ENCODE data around the gene PLXNA4.

The PLXNA4 gene

DNA sequence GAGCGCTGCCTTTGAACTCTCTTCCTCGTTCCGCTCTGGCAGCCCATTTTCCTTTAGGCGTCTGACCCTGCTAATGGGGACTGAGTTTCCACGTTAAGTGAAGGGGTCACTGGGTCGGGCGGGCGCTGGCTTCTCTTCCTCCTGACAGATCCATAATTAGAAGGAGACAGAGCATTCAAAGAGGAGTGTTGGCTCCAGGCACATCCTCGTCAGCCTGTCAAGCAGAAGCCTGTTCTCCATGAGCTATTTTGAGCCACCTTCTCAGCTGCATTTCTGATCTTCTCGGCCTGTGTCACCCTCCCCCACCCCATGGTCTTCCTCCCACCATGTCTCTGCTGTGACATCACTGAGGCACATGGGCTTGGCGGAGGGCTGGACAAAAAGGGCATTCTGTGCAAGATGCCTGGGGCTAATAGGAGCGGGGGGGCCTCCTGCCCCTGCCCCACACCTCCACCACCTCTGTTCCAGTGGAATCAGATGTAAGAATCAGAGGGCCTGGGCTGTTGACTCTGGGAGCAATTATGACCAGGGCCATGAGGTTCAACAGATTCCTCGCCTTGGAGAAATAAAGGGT, 248.1 kb downstream of the PLXNA4 start:
- no peak for DNase-seq (ENCODE audit: low read depth in 1 of 2, low spot score in 1 of 2)

DNA sequence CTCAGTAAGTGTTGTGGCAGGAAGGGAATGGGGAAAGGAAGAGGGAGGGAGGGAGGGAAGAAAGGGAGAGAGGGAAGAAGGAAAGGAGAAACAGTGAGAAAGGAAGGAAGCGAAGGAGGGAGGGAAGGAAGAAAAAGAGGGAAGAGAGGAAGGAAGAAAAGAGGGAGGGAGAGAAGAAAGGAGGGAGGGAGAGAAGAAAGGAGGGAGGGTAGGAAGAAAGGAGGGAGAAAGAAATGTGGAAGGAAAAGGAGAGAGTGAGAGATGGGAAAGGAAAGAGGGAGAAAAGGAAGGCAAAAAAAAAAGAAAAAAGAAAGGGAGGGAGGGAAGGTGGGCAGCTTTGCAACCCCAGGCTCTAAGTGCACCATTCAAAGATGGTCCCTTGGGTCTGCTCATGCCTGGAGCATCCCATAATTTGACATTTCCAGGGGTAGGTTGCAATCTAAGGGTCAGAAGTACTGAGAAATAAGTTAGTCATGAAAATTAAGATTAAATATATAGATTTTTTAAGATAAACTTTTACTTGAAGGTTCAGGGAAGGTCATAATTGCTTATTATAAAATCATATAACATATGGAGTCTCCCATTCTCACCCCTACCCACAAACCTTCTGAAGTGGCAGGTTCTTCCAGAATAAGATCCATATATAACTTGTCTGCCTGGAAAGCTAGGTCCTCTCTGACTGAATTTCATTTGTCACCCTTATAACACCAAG, 249.2 kb downstream of the PLXNA4 start:
- DNase-seq (ENCODE audit: low read depth in 1 of 2, low spot score in 1 of 2) = no peak

DNA sequence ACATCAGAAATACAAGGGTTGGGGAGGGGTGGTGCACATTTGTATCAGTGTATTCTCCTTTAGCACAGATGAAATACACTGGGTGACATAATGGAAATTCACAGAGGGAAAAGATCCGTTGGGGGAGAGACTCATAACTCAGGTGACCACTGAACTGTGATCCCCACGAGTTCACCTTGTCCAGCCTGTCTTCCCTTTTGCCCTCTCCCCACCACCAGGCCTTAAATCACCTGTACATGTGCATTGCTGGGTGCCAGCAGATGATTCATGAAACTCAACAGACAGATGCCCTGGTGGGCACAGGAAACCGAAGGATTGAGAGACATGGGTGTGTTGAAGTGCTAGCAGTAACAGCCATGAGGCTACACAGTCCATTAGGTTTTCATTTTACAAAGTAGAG, 253.3 kb downstream of the PLXNA4 start:
- DNase-seq (ENCODE audit: low read depth in 1 of 2, low spot score in 1 of 2) = no peak

DNA sequence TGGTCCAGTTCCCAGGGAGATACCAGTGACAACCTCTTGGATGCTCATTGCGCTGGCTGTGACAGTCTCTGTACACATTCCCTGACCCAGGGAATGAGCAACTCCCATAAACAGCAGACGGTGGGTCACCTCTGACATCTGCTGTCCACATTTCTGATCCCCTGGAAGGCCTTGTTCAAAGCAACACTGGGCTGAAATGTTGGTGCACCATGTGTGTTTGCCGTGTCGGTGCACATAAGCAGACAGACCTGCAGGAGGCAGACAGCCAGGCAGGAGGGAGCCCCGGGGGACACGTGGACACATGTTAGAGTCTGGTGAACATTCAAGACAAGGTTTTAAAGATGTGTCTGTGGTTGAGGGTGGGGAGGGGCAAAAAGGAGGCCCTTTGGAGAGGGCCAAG, 254.9 kb downstream of the PLXNA4 start:
- DNase-seq (ENCODE audit: low read depth in 1 of 2, low spot score in 1 of 2) = no peak

DNA sequence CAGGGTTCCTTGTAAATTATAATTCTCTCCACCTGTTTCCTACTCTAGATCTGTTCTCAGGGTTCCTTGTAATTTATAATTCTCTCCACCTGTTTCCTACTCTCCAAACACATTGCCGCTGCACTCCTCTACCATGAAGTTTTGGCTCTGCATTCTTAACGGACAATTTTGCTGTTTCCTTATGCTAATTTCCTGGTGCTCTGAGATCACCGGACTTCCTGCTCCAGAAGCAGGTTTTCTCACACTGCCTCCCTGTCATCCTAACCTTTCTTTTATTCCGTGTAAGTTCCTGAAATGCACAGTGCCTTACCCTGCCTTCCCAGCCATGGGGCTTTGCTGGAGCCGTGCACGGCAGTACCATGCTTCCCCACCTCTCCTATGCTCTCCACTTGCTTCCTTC, 256.8 kb downstream of the PLXNA4 start:
- DNase-seq (ENCODE audit: low read depth in 1 of 2, low spot score in 1 of 2) = no peak

DNA sequence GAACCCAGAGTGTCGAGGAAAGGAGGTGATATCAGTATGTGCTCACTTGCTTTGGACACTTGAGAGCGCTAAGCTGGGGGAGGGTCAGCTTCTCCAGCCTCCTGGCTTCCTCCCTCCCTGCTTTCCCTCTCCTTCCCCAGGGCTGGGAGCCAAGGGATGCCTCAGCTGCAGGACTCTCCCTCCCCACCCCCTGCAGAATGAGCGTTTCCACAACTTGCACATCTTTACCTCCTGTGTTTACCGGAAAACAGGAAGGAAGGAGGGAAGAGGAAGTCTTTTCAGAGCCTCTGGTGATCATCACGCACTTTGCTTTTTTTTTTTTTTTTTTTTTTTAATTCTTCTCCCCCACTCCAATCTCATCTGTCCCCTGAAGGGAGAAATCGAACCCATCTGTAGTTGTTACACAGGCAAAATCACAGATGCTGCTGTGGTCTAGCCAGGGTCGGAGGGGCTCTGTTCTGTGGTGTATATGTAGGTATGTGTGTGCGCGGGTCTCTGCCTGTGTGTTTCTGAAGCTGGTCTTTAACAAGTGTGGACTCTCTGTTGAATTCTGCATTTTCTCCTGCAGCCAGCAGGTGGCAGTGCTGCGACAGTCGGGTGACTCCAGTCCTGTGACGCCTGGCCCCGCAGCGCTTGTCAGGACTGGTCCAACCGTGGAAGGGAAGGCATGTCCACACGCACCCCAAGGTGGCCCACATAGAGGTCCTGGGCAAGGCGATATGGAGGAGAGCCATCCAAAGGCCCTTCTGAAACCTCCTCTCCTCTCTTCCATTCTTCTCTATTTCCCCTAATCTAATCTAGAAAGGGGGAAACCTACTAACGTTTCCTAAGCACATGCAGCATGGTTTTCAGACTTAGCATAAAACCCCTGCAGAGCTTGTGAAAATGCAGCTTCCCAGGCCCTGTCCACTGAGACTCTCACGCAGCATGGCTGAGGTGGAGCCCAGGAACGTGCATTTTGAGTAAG, 257.6 kb downstream of the PLXNA4 start:
- DNase-seq (ENCODE audit: low read depth in 1 of 2, low spot score in 1 of 2) = peak; percentile 58 to 64

DNA sequence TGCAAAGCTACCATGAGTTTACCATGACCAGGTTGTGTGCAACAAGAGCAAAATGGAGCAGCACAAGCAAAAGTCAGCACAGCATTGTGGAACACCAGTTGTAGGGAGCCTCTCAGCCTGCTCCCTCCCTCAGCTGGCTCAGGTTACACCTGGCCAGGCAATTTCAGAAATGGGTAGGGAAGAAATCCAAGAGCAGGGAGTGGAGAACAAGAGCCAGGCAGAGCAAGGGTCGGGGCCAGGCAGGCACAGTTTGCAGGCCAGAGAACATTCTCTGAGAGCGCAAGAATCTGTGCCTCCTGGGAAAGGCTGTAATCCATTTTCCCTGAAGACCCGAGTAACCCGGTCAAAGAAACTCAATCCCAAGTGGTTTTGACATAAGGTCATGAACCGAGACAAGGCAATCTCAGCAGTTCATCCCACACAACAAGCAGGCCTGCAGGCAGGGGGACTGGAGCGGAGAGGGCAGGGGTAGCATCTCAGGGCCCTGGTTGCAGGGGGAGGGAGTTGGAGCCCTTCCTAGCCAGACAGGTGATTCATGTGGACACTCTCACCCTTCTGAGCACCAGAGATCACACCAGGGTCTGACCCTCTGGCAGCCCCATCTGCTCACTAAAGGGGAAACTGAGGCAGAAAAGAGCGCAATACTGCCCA, 258.4 kb downstream of the PLXNA4 start:
- no peak for DNase-seq (ENCODE audit: low read depth in 1 of 2, low spot score in 1 of 2)

DNA sequence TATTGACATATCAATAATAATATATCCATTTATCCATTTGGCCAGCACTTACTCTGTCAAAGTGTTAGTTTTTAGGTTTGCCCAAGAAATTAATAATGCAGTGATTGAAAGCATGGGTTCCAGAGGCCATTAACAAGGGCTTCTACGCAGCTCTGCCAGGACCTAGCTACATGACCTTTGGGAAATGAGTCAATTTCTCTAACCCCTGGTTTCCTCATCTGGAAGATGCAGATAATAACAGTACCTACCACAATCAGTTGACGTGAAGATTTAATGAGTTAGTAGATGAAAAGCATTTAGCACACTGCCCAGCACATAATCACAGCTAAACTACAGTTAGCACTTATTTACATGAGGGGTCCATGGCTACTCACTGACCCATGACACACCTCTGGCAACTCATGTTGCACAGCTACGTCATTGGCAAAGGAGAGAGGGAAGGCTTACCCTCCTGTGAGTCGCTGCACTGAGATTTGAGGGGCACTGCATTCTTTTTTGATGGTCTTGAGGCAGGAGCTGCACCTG, 263.7 kb downstream of the PLXNA4 start:
- DNase-seq (ENCODE audit: low read depth in 1 of 2, low spot score in 1 of 2) = no peak

DNA sequence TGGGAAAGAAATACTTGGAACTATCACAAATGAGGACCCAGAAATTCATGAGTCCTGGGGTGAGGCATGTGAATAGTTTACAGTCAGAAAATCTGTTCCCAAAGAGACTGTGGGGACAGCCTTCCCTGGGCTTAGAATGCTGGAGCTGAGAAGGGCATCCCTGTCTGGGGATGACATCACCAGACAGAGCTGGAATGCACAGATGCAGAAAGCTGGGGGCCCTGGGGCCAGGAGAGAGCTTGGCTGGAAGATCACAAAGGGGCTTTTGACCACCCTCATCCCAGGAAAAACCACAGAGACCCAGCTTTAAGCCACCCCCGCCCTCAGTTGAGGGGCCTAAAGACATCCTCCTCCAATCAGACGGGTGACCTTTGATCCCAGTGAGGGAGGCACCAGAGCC, 264.5 kb downstream of the PLXNA4 start:
- DNase-seq (ENCODE audit: low read depth in 1 of 2, low spot score in 1 of 2) = no peak

DNA sequence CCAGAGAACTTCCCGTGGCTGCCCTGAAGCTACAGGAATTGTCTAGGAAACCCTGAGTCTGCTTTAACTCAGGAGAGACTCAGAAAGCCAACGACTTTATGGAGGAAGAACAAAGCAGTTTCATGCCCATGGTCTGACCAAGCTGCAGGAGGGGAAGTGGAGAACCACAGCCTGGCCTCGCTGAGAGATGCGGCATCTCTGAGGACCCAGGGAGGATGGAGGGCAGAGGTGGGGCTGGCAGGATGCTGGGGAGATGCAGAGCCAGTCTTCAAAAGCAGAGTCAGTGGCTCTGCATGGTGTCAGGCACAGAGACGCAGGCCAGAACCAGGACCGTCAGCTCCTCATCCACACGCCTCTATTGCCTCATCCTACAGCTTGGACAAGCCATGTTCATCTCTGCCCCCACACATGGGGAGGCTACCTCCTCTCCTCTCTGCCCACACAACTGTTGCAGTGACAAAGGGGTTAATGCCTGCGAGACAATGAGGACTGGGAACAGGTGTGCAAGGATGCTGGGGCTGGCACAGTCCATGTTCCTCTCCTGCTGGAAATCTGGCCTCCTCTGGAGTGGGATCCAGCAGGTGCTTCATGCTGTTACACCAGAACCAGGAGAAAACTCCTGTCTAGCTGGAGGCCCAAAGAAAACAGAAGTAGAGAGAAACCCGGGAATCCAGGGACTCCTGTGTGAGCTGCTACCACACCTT, 267.0 kb downstream of the PLXNA4 start:
- DNase-seq (ENCODE audit: low read depth in 1 of 2, low spot score in 1 of 2) = no peak

DNA sequence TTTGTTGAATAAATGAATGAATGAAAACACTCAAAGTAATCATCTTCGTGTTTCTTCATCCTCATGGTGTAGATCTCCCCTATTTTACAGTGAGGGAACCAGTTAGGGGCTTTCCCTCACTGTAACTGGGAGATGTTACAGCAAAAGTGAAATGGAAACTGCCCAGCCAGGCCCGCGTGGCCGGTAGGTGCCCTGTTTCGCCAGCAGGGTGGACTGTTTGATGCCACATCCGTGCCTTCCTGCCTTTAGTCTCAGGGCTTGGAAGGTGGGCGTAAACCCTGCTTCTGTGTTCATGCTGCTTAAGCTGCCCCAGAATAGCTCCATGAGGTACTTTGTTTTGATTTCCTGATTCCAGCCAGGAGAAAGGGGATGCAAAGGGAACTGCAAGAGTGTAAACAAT, 268.8 kb downstream of the PLXNA4 start:
- DNase-seq (ENCODE audit: low read depth in 1 of 2, low spot score in 1 of 2) = no peak

DNA sequence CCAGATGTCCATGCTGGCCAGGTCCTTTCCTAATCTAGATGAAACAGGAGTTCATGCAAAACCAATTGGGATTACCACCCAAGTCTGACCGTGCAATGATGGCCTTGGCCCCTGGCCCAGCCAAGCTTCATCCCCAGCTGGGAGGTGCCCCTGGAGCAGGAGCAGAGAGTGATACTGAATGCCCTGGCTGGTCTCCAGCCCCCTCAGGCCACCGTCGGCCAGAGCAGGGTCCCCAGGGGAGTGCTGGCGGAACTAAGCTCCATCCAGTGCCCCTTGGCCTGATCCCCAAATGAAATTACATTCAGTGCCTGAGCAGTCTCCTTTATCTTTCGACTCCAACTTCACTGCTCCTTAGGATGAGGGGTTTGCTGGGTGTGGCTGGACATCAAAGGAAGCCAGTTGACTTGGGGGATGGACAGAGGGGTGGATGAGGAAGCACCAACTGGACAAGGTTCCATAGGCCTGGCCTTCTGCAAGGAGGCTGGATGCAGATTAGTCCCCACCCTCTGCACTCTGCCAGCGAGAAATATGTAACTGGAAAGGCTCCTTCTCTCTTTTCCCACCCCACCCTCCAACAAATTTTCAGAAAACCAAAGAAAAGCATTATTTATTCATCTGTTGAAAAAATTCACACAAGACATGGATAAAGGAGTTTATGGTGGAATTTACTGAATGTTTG, 275.5 kb downstream of the PLXNA4 start:
- DNase-seq (ENCODE audit: low read depth in 1 of 2, low spot score in 1 of 2) = no peak

DNA sequence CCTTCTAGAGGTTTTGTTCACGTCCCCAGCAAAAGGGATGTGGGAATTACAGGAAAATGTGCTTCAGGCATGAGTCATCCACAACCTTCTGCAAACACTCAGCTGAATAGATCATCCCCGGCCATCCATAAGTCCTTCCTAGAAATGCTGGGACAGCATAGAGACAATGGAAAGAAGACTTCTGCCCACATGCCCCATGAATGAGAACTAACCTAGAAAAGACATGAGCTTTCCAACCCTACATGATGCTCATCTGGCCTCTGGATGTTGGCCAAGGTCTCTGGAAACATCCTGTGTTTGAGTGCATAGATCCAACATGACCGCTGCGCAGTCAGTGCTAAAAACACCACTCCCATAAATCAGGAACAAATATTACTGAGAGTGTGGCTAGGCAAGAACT, 277.5 kb downstream of the PLXNA4 start:
- no peak for DNase-seq (ENCODE audit: low read depth in 1 of 2, low spot score in 1 of 2)

DNA sequence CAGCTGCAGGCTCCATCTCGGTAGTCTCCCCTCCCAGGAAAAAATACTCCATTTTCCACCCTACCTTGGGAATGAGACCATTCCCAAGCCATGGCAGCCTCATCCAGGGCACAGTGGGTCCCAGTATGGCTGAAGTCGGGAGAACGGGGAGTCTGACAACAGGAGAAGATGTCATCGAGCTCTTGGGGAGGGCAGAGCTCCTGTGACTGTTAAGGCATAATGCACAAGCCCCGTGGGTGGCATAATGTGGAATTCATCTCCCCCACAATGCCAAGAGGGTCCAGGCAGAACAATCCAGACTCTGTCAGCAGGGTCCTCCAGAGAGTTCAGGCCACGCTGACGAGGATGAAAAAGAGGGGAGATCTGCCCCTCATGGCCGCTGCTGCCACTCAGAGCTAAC, 279.4 kb downstream of the PLXNA4 start:
- no peak for DNase-seq (ENCODE audit: low read depth in 1 of 2, low spot score in 1 of 2)

DNA sequence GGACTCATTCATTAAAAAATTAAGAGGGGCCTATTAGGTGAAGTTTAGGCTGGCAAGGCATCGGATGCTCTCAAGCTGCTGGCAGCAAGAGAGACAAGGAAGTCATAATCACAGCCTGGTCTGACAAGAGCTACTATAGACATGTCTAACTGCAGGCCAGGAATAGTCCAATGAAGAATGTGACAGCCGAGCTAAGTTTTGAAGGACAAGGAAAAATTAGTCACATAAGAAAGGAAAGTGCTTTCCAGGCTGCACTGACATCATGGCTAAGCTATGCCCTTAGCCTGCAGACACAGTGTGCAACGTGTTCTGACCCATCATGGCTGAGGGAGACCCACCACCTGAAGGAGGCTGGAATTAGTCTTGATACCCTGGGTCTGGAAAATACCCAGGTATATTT, 281.1 kb downstream of the PLXNA4 start:
- no peak for DNase-seq (ENCODE audit: low read depth in 1 of 2, low spot score in 1 of 2)

DNA sequence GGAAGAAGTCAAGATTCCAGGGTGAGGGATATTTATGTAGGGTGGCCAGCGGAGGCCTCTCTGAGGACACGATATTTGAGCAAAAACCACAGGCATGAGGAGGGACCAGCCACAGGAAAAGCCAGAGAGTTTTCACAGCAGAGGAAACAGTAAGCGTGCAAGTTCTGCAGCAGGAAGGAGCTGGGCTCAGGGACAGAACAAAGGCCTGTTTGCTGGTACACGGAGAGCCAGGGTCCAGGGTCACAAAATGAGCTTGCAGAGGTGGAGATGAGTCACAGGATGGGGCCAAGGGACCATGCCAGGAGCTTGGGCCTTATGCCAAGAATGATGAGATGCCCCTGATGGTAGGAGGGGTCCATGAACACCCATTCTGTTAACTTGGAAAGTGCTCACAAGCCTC, 283.5 kb downstream of the PLXNA4 start:
- DNase-seq (ENCODE audit: low read depth in 1 of 2, low spot score in 1 of 2) = no peak

DNA sequence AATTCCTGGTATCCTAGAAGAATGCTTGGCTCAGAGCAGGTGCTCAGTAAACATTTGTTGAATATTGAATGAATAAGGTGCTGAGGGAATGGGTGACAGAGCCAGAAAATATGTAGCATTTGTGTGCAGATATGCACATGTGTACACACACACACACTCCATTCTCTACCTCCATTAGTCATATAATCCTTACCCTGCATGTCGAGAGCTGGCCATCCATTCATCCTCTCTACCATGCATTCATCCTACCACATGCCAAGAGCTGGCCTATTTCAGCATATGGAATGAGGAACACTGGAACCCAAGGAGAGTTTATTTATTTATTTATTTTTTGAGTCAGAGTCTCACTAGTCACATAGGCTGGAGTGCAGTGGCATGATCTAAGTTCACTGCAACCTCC, 284.8 kb downstream of the PLXNA4 start:
- no peak for DNase-seq (ENCODE audit: low read depth in 1 of 2, low spot score in 1 of 2)

DNA sequence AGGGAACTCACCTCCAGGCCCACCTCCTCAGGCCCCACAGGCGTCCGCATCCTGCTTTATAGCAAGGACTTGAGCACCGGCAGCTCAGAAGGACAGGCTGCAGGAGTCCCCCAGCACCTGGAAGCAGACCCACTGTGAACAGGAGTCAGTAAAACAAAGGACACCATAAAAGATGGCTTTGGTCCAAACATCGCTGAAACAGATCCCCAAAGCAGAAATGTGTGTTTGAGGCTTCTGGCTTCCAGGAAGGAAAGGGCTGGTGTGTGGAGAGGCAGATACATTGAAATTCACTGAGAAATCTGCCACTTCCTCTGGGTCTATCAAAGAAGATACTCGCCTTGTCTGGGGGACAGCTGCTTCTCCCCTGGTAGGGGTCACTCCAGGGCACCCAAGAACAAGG, 286.2 kb downstream of the PLXNA4 start:
- DNase-seq (ENCODE audit: low read depth in 1 of 2, low spot score in 1 of 2) = no peak

DNA sequence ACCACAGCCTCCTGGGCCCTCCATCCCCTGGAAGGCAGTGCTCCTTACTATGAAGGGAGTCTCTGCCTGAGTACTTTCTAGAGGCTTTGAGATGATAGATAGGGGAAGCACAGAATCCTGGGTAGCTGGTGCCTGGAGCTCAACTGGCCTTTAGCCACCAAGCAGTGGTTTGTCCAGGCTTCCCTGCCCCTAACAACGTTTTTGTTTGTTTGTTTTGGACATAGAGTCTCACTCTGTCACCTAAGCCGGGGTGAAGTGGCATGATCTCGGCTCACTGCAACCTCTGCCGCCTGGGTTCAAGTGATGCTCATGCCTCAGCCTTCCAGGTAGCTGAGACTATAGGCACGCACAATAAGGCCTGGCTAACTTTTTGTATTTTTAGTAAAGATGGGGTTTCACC, 289.4 kb downstream of the PLXNA4 start:
- DNase-seq (ENCODE audit: low read depth in 1 of 2, low spot score in 1 of 2) = no peak

DNA sequence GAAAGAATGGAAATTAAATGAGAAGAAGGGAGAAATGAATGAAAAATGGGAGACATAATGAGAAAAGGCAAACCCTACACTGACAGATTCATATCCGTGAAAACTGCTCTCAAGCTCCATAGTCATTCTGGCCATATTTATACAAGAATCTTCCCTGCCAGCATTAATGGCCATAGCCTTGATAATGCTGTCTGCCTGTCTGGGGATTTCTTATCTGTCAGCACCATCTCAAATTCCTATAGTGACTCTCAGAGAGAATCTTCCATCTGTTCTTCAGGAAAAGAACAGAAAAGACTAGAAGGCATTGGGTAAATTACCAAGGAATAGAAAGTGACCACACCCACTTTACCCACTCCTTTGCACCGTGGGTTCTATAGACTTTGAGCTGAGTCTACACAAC, 295.9 kb downstream of the PLXNA4 start:
- no peak for DNase-seq (ENCODE audit: low read depth in 1 of 2, low spot score in 1 of 2)
